ENCODE results near the gene ZNF292.

ZNF292 gene

GRCh38 chr6:87257975-87258374 is 102.6 kb downstream of the ZNF292 start:
- no peak overlapping the region for H3K27ac ChIP-seq (ENCODE audit: insufficient read depth, low read depth, low read length, poor library complexity, severe bottlenecking)
- H3K4me1 ChIP-seq (ENCODE audit: control insufficient read depth, insufficient read depth, low read length) = no peaks in the 10 kb centered on the region
- 95 to 96% methylated on average over 7 of the region's 7 CpGs for WGBS, 2 experiments
- H3K36me3 ChIP-seq (ENCODE audit: control insufficient read depth, insufficient read depth, low read length) = peaks cover 62% of the 10 kb centered on the region
- H3K27me3 ChIP-seq (ENCODE audit: control insufficient read depth, insufficient read depth, low read length, poor library complexity, severe bottlenecking) = no peaks in the 10 kb centered on the region
- H3K4me3 ChIP-seq (ENCODE audit: insufficient read depth, low read depth, low read length) = no peak overlapping the region
- no peaks in the 10 kb centered on the region for H3K9me3 ChIP-seq (ENCODE audit: control insufficient read depth, low read length)

- H3K36me3 ChIP-seq (ENCODE audit: control insufficient read depth, insufficient read depth, low read length) = peaks cover 49% of the 10 kb centered on the region
Measured at GRCh38 chr6:87259791-87260190, 104.4 kb downstream of the ZNF292 start.

GRCh38 chr6:87261534-87261933 is 106.2 kb downstream of the ZNF292 start:
- no peaks in the 10 kb centered on the region for H3K9me3 ChIP-seq (ENCODE audit: control insufficient read depth, low read length)
- H3K4me1 ChIP-seq (ENCODE audit: control insufficient read depth, insufficient read depth, low read length) = no peaks in the 10 kb centered on the region
- H3K27ac ChIP-seq (ENCODE audit: insufficient read depth, low read depth, low read length, poor library complexity, severe bottlenecking) = no peak overlapping the region
- 96% methylated on average over 3 of the region's 3 CpGs for WGBS, 2 experiments
- H3K4me3 ChIP-seq (ENCODE audit: insufficient read depth, low read depth, low read length) = no peak overlapping the region
- H3K36me3 ChIP-seq (ENCODE audit: control insufficient read depth, insufficient read depth, low read length) = peaks cover 32% of the 10 kb centered on the region
- no peaks in the 10 kb centered on the region for H3K27me3 ChIP-seq (ENCODE audit: control insufficient read depth, insufficient read depth, low read length, poor library complexity, severe bottlenecking)

More at GRCh38 chr6:87259791-87260190, 104.4 kb downstream of the ZNF292 start:
- Histone ChIP-seq H3K27ac (ENCODE audit: insufficient read depth, low read depth, low read length, poor library complexity, severe bottlenecking) (no peak overlapping the region), H3K4me1 (ENCODE audit: control insufficient read depth, insufficient read depth, low read length) (no peaks in the 10 kb centered on the region), H3K4me3 (ENCODE audit: insufficient read depth, low read depth, low read length) (no peak overlapping the region), H3K27me3 (ENCODE audit: control insufficient read depth, insufficient read depth, low read length, poor library complexity, severe bottlenecking) (no peaks in the 10 kb centered on the region), H3K9me3 (ENCODE audit: control insufficient read depth, low read length) (no peaks in the 10 kb centered on the region)
- 93 to 99% methylated on average over 7 of the region's 7 CpGs for WGBS, 2 experiments

- H3K9me3 ChIP-seq (ENCODE audit: control insufficient read depth, low read length) = no peaks in the 10 kb centered on the region
- no peak overlapping the region for H3K4me3 ChIP-seq (ENCODE audit: insufficient read depth, low read depth, low read length)
- H3K36me3 ChIP-seq (ENCODE audit: control insufficient read depth, insufficient read depth, low read length) = peaks cover 9% of the 10 kb centered on the region
- no peaks in the 10 kb centered on the region for H3K4me1 ChIP-seq (ENCODE audit: control insufficient read depth, insufficient read depth, low read length)
- H3K27ac ChIP-seq (ENCODE audit: insufficient read depth, low read depth, low read length, poor library complexity, severe bottlenecking) = no peak overlapping the region
- no peaks in the 10 kb centered on the region for H3K27me3 ChIP-seq (ENCODE audit: control insufficient read depth, insufficient read depth, low read length, poor library complexity, severe bottlenecking)
- 72 to 75% methylated on average over 2 of the region's 2 CpGs for WGBS, 2 experiments
Measured at GRCh38 chr6:87264481-87264880, 109.1 kb downstream of the ZNF292 start.

GRCh38 chr6:87274660-87275274 is 119.4 kb downstream of the ZNF292 start:
- 93 to 94% methylated on average over 7 of the region's 7 CpGs for WGBS, 2 experiments
- Histone ChIP-seq H3K27ac (ENCODE audit: insufficient read depth, low read depth, low read length, poor library complexity, severe bottlenecking) (no peak overlapping the region), H3K9me3 (ENCODE audit: control insufficient read depth, low read length) (no peaks in the 10 kb centered on the region), H3K4me3 (ENCODE audit: insufficient read depth, low read depth, low read length) (no peak overlapping the region), H3K4me1 (ENCODE audit: control insufficient read depth, insufficient read depth, low read length) (no peaks in the 10 kb centered on the region), H3K36me3 (ENCODE audit: control insufficient read depth, insufficient read depth, low read length) (no peaks in the 10 kb centered on the region), H3K27me3 (ENCODE audit: control insufficient read depth, insufficient read depth, low read length, poor library complexity, severe bottlenecking) (no peaks in the 10 kb centered on the region)

GRCh38 chr6:87276624-87277023 is 121.3 kb downstream of the ZNF292 start:
- H3K4me3 ChIP-seq (ENCODE audit: insufficient read depth, low read depth, low read length) = no peak overlapping the region
- H3K4me1 ChIP-seq (ENCODE audit: control insufficient read depth, insufficient read depth, low read length) = no peaks in the 10 kb centered on the region
- no peaks in the 10 kb centered on the region for H3K9me3 ChIP-seq (ENCODE audit: control insufficient read depth, low read length)
- no peaks in the 10 kb centered on the region for H3K27me3 ChIP-seq (ENCODE audit: control insufficient read depth, insufficient read depth, low read length, poor library complexity, severe bottlenecking)
- H3K36me3 ChIP-seq (ENCODE audit: control insufficient read depth, insufficient read depth, low read length) = no peaks in the 10 kb centered on the region
- no peak overlapping the region for H3K27ac ChIP-seq (ENCODE audit: insufficient read depth, low read depth, low read length, poor library complexity, severe bottlenecking)
- no CpG with 5 or more reads among the region's 1 CpG for whole genome bisulfite sequencing, 2 experiments

- Histone ChIP-seq H3K4me3 (ENCODE audit: insufficient read depth, low read depth, low read length) (no peak overlapping the region), H3K36me3 (ENCODE audit: control insufficient read depth, insufficient read depth, low read length) (no peaks in the 10 kb centered on the region), H3K27me3 (ENCODE audit: control insufficient read depth, insufficient read depth, low read length, poor library complexity, severe bottlenecking) (no peaks in the 10 kb centered on the region), H3K27ac (ENCODE audit: insufficient read depth, low read depth, low read length, poor library complexity, severe bottlenecking) (no peak overlapping the region), H3K9me3 (ENCODE audit: control insufficient read depth, low read length) (no peaks in the 10 kb centered on the region), H3K4me1 (ENCODE audit: control insufficient read depth, insufficient read depth, low read length) (no peaks in the 10 kb centered on the region)
Measured at GRCh38 chr6:87277123-87277522, 121.8 kb downstream of the ZNF292 start.

GRCh38 chr6:87279196-87279595 is 123.8 kb downstream of the ZNF292 start:
- H3K36me3 ChIP-seq (ENCODE audit: control insufficient read depth, insufficient read depth, low read length) = no peaks in the 10 kb centered on the region
- no peak overlapping the region for H3K27ac ChIP-seq (ENCODE audit: insufficient read depth, low read depth, low read length, poor library complexity, severe bottlenecking)
- 93 to 94% methylated on average over 2 of the region's 2 CpGs for WGBS, 2 experiments
- no peaks in the 10 kb centered on the region for H3K9me3 ChIP-seq (ENCODE audit: control insufficient read depth, low read length)
- H3K4me3 ChIP-seq (ENCODE audit: insufficient read depth, low read depth, low read length) = no peak overlapping the region
- H3K4me1 ChIP-seq (ENCODE audit: control insufficient read depth, insufficient read depth, low read length) = no peaks in the 10 kb centered on the region
- H3K27me3 ChIP-seq (ENCODE audit: control insufficient read depth, insufficient read depth, low read length, poor library complexity, severe bottlenecking) = no peaks in the 10 kb centered on the region

GRCh38 chr6:87281426-87281825 is 126.1 kb downstream of the ZNF292 start:
- Histone ChIP-seq H3K36me3 (ENCODE audit: control insufficient read depth, insufficient read depth, low read length) (no peaks in the 10 kb centered on the region), H3K27me3 (ENCODE audit: control insufficient read depth, insufficient read depth, low read length, poor library complexity, severe bottlenecking) (no peaks in the 10 kb centered on the region), H3K4me1 (ENCODE audit: control insufficient read depth, insufficient read depth, low read length) (no peaks in the 10 kb centered on the region), H3K4me3 (ENCODE audit: insufficient read depth, low read depth, low read length) (no peak overlapping the region), H3K27ac (ENCODE audit: insufficient read depth, low read depth, low read length, poor library complexity, severe bottlenecking) (no peak overlapping the region), H3K9me3 (ENCODE audit: control insufficient read depth, low read length) (no peaks in the 10 kb centered on the region)
- WGBS, 2 experiments = 91 to 93% methylated on average over 1 of the region's 1 CpG

- H3K4me3 ChIP-seq (ENCODE audit: insufficient read depth, low read depth, low read length) = no peak overlapping the region
- no peaks in the 10 kb centered on the region for H3K4me1 ChIP-seq (ENCODE audit: control insufficient read depth, insufficient read depth, low read length)
- no peaks in the 10 kb centered on the region for H3K9me3 ChIP-seq (ENCODE audit: control insufficient read depth, low read length)
- no peaks in the 10 kb centered on the region for H3K36me3 ChIP-seq (ENCODE audit: control insufficient read depth, insufficient read depth, low read length)
- 100% methylated on average over 1 of the region's 1 CpG for WGBS, 2 experiments
- no peaks in the 10 kb centered on the region for H3K27me3 ChIP-seq (ENCODE audit: control insufficient read depth, insufficient read depth, low read length, poor library complexity, severe bottlenecking)
- H3K27ac ChIP-seq (ENCODE audit: insufficient read depth, low read depth, low read length, poor library complexity, severe bottlenecking) = no peak overlapping the region
Measured at GRCh38 chr6:87282743-87283142, 127.4 kb downstream of the ZNF292 start.

GRCh38 chr6:87283461-87283860 is 128.1 kb downstream of the ZNF292 start:
- 91 to 92% methylated on average over 2 to 3 of the region's 3 CpGs for WGBS, 2 experiments
- Histone ChIP-seq H3K27me3 (ENCODE audit: control insufficient read depth, insufficient read depth, low read length, poor library complexity, severe bottlenecking) (no peaks in the 10 kb centered on the region), H3K4me1 (ENCODE audit: control insufficient read depth, insufficient read depth, low read length) (no peaks in the 10 kb centered on the region), H3K9me3 (ENCODE audit: control insufficient read depth, low read length) (no peaks in the 10 kb centered on the region), H3K4me3 (ENCODE audit: insufficient read depth, low read depth, low read length) (no peak overlapping the region), H3K36me3 (ENCODE audit: control insufficient read depth, insufficient read depth, low read length) (no peaks in the 10 kb centered on the region), H3K27ac (ENCODE audit: insufficient read depth, low read depth, low read length, poor library complexity, severe bottlenecking) (no peak overlapping the region)

Measured in ectodermal cell (in vitro differentiated cells).